ENCODE measurements around the gene CTSG.

The CTSG gene

GRCh38 chr14:24576182-24576581 lies at the start of gene CTSG:
Gene CTSG (minus strand): TSS chr14:24576250. CDS start chr14:24576223, 27 bp downstream.
- TF ChIP-seq CTCF (conservative IDR thresholded peaks at IDR 0.05) = no peak
- no peak within 1 kb of the TSS for H3K27ac ChIP-seq

- no peak for TF ChIP-seq CTCF (conservative IDR thresholded peaks at IDR 0.05)
- no peak overlapping the region for H3K27ac ChIP-seq
Measured at GRCh38 chr14:24613747-24614146, 37.7 kb upstream of the CTSG start.

- no peak for TF ChIP-seq CTCF (conservative IDR thresholded peaks at IDR 0.05)
Measured at GRCh38 chr14:24613241-24613640, 37.2 kb upstream of the CTSG start.

GRCh38 chr14:24612196-24612595 lies 36.1 kb upstream of the CTSG start:
- H3K27ac ChIP-seq = no peak overlapping the region

More at GRCh38 chr14:24613241-24613640, 37.2 kb upstream of the CTSG start:
- no peak overlapping the region for H3K27ac ChIP-seq

GRCh38 chr14:24609655-24610344 lies 33.8 kb upstream of the CTSG start, which contains the start of gene GZMH:
Gene GZMH (minus strand): TSS chr14:24609685. CDS start chr14:24609613, 72 bp downstream.
- TF ChIP-seq CTCF (conservative IDR thresholded peaks at IDR 0.05) = no peak
- H3K27ac ChIP-seq = no peak within 1 kb of the TSS

More at GRCh38 chr14:24612196-24612595, 36.1 kb upstream of the CTSG start:
- no peak for TF ChIP-seq CTCF (conservative IDR thresholded peaks at IDR 0.05)

GRCh38 chr14:24607635-24608514 lies 31.8 kb upstream of the CTSG start:
- H3K27ac ChIP-seq = no peak overlapping the region
- TF ChIP-seq CTCF (conservative IDR thresholded peaks at IDR 0.05) = no peak

- no peak for TF ChIP-seq CTCF (conservative IDR thresholded peaks at IDR 0.05)
- H3K27ac ChIP-seq = no peak overlapping the region
Measured at GRCh38 chr14:24607081-24607480, 31.0 kb upstream of the CTSG start.

All from VCaP (cell line).